Ecto neural progenitor cell (in vitro differentiated cells): ENCODE results near the gene MRPS35.
"Not testable (repeated sequence)": the region's sequence is repeated elsewhere in the genome, so short reads cannot be mapped to it uniquely, and the experiment has no call there.

ENCODE experiments used
- DNase-seq: peaks from one replicate; pipeline ENCODE4 v3.0.0-alpha.2; 2018; ENCODE audit warnings: low spot score

The MRPS35 gene

GRCh38 chr12:27709212-27709931 lies 1.3 kb upstream of the MRPS35 start:
- no peak for DNase-seq

GRCh38 chr12:27709932-27710591 lies 570 bp upstream of the MRPS35 start:
- no peak for DNase-seq

DNA sequence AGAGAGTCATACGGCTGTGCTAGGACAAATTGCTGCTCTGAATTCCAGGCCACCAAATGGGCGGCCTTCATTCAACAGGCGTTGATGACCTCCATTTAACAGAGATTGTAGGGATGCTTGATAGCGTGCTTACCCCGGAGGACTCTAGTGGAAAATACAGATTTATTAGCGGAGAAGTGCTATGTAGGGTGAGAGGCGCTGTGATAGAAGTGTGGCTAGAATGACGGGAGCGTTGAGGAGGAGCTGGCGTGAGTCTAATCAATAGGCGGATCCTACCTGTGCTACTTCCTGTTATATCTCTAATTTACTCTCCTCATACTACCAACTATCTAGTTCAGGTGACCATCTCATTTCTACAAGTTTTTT lies 668 bp downstream of the MRPS35 start:
- no peak for DNase-seq

- DNase-seq, result no peak
Observed at GRCh38 chr12:27711967-27712366, 1.3 kb downstream of the MRPS35 start.

DNA sequence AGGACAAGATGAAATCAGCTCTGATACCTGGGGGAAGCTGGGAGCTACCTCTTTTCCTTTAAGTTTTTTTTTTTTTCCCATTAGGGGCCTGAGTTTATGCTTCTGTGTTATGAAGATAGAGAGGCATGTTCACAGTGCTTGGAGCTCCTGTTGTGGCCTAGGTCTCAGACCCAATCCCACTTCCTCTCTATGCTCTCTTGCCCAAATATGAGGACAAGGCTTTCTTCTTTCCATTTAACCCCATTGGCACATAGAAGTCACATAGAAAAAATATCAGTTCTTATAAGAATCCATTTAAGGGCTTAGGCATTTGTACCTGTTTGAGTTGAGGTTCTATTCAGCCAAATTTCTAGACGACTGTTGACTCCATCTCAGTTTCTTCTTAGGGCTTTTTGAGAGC lies 12.6 kb downstream of the MRPS35 start:
- no peak for DNase-seq

DNA sequence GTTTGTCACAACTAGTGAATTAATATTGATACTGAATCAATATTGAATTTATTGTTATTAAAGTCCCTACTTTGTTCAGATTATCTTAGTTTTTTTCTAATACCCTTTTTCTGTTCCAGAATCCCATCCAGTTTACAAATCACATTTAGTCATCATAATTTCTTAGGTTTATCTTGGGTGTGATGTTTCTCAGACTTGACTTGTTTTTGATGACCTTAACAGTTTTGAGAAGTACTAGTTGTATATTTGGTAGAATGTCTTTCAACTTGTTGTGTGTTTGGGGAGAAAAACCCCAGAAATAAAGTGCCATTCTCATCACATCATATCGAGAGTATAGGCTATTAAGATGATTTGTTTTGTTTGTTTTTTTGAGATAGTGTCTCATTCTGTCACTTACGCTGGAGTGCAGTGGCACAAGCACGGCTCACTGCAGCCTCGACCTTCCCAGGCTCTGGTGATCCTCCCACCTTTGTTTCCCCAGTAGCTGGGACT lies 19.5 kb downstream of the MRPS35 start:
- DNase-seq, result no peak

DNA sequence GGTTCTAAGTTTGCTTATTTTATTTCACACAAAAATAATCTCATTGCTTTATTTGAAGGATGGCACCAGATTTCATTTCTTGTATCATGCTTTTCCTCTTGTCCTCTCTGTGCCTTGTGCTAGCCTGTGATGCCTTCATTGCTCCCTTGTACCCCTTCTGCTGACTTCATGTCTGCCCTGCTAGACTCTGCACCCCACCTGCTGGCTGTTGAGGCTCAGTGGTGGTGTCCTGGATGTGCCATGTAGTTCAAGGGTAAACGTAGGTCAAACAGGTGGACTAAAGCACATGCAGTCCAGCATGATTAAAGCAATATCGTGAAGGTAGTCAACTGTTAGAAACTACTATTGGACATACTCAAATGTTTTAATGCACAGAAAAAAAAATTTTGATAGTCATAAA lies 21.6 kb downstream of the MRPS35 start:
- DNase-seq, result no peak

GRCh38 chr12:27733052-27733656 lies 22.5 kb downstream of the MRPS35 start:
- DNase-seq, result no peak

GRCh38 chr12:27733791-27734190 lies 23.2 kb downstream of the MRPS35 start:
- DNase-seq, result no peak

DNA sequence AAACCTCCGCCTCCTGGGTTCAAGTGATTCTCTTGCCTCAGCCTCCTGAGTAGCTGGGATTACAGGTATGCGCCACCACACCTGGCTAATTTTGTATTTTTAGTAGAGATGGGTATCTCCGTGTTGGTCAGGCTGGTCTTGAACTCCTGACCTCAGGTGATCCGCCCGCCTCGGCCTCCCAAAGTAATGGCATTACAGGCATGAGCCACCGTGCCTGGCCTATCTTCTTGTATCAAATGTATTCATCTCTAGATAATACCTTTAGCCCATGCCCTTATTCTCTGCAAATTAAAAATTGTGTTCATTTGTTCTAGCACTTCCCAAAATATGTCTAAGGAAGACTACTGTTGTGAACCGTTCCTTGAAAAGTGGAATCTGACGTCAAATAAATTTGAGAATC lies 23.7 kb downstream of the MRPS35 start:
- not testable (repeated sequence) for DNase-seq

DNA sequence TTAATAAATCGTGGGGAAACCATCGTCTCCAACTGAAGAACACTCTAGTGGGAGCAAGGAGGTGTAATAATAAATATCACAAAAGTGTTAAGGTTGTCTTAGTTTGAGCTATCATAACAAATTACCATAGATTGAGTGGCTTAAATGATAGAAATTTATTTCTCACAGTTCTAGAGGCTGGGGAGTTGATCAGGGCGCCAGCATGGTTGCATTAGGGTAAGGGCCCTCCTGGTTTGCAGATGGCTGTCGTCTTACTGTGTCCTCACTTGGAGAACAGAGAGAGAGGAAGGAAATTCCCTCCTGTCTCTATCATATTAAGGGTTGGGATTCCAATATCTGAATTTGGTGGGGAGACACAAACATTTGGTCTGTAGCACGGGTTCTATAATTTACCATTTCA lies 33.0 kb downstream of the MRPS35 start:
- no peak for DNase-seq

DNA sequence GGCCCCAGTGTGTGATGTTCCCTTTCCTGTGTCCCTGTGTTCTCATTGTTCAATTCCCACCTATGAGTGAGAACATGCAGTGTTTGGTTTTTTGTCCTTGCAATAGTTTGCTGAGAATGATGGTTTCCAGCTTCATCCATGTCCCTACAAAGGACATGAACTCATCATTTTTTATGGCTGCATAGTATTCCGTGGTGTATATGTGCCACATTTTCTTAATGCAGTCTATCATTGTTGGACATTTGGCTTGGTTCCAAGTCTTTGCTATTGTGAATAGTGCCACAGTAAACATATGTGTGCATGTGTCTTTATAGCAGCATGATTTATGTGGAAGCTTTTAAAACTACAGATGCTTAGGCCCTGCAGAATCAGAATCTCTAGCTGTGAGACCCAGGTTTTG lies 35.1 kb downstream of the MRPS35 start:
- DNase-seq, result not testable (repeated sequence)

DNA sequence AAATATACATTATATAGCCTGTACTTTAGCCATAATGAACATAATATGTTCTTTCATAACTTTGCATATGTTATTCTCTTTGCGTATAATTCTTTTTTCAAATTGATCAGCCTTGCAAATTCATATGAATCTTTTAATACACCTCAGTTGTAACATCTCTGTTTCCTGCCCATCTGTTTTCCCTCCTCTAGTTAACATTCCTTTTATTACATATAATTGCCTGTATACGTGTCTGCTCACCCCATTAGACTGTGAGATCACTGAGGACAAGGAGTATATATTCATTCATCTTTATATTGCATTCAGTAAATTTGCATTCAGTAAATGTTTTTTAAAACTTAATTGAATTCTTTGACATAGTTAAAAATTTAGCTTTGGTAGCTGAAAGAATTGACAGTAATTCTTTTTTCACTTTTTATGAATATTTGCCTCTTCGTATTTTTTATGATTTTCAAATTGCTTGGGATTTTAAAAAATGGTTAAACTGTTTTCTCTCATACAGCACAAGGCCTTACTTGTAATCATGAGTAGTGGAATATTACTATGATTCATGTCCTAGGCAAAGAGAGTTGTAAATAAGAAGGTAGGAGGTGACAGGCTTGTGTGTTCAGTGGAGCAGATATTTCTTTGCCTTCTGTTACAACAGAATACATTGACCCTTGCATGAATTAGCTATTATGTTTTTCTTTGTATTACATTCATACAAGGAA lies 36.6 kb downstream of the MRPS35 start:
- DNase-seq, result no peak

- DNase-seq, result no peak
Observed at GRCh38 chr12:27751386-27752047, 40.9 kb downstream of the MRPS35 start.

- no peak for DNase-seq
Observed at GRCh38 chr12:27754795-27755194, 44.2 kb downstream of the MRPS35 start.

DNA sequence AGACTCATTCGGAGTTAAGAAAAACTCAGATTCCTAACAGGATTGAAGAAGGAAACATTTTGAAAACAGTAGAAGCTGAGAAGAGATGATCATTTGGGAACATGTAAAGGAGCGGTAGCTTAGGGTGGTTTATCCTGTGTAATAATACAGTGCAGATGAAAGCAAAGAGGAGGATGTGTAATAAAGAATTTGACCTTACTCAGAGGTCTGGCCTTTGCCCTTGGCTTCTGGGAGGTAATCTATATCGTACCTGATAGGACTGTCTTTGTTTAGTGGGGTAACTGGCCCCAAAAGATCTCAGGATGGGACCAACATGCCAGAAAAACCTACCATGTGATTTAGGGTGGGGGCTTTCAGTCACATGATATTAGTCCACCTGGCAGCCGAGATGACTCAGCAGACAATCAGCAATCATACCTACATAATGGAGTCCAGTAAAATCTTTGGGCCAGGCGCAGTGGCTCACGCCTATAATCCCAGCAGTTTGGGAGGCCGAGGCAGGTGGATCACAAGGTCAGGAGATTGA lies 46.1 kb downstream of the MRPS35 start:
- no peak for DNase-seq

DNA sequence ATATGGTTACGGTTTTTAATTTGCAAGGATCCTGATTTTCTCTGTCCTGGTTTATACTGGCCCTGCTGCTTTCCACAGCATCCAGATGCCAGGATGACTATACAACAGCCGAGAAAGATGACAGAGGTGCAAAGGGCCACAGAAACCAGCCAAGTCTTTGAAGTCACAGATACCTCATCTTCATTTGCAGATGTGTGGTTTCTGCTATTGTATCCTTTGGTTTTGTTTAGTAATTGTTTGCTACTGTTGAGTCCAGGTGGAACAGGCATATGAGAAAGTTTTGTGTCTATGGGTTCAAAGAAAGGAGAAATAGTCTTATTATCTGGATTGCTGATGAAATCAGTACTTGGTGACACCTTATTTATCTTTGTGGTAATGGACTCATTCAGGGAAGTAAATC lies 52.1 kb downstream of the MRPS35 start:
- DNase-seq, result no peak

DNA sequence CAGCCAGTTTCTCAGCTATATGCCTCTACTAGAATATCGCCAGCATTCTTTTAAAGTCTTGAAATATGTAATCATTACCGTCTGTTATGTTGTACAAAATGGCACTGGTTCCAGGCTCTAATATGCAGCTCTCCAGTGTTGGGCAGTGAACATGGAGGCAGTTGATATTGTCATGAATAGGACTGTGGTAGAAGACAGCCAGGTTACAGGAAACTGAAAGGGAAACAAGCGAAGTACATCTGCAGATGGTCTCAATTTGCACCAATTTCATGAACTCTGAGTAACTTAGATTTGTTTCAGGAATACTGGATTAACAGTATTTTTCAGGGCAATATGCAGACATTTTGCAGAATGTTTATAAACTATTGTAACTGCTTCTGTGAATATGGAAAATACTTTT lies 56.0 kb downstream of the MRPS35 start:
- no peak for DNase-seq

DNA sequence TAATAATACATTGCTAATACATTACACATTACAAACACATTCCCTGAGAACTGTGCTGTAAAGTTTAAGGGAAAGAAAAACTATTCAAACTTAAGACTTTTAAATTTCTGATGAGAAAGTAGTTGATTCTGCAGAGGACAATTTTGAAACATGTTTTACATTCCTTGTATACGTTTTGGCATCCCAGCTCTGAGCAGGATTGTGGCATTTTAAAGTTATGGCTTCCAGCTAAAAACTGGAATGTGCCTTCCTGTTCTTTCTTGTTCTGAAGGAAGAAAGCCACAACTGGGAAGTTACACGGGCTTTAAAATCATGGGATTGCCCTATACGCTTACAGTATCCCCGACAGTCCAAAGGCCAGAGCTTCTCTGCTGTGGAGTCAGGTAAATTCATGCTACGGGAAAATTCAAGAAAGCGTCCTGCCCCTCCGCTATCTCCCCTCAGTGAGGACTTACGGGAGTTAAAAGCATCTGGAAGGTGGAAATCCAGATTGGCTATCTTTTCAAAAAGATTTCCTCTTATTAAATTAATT lies 58.6 kb downstream of the MRPS35 start:
- no peak for DNase-seq

DNA sequence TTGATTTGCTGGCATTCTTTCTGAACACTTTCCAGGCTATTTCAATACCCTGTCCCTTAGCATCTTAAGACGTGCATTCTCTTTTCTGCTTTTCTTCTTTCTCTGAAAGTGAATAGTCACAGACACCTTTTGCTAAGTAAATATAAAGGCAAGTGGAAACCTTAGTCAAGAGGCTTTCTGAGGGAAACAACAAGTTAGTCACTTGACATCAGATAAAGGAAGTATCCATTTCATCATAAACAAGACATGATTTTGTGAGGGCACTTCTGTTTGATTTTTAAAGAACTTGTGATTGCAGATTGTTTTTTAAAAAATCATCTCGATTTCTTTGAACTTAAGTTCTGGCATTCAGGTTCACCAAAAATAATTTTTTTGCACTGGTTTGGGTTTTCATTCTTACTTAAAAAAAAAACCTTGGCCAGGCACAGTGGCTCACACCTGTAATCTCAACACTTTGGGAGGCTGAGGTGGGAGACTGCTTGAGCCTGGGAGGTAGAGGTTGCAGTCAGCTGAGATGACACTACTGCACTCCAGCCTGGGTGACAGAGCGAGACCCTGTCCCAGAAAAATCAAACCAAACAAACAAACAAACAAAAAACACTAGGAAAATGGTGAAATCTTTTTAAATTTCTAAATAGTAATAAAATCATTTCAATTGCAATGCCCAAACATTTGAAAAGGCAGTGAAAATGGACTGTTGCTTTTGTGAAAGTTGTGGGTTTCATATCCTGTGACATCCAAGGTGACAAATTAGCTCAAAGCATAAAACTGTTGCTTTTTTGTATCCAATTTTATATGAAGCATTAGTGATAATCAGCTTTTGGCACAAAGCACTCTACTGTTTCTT lies 61.1 kb downstream of the MRPS35 start:
- DNase-seq, result no peak
